SW 1271 (cell line): ENCODE results near the gene MSI2.

Experiments used
- DNase-seq, 2 experiments: peaks; one replicate each; lab custom pipeline; 2025; lab: John Stamatoyannopoulos, UW

Gene MSI2

GRCh38 chr17:57316361-57316760 is 60.0 kb downstream of the MSI2 start:
- DNase-seq = no peak

- no peak for DNase-seq
Measured at GRCh38 chr17:57317079-57317478, 60.8 kb downstream of the MSI2 start.

GRCh38 chr17:57318913-57319312 is 62.6 kb downstream of the MSI2 start:
- DNase-seq = no peak

- no peak for DNase-seq
Measured at GRCh38 chr17:57319806-57320205, 63.5 kb downstream of the MSI2 start.

GRCh38 chr17:57323391-57323790 is 67.1 kb downstream of the MSI2 start:
- no peak for DNase-seq

- no peak for DNase-seq
Measured at GRCh38 chr17:57324060-57324459, 67.7 kb downstream of the MSI2 start.

GRCh38 chr17:57324631-57325030 is 68.3 kb downstream of the MSI2 start:
- no peak for DNase-seq

- no peak for DNase-seq
Measured at GRCh38 chr17:57326336-57326735, 70.0 kb downstream of the MSI2 start.

GRCh38 chr17:57326764-57327163 is 70.4 kb downstream of the MSI2 start:
- DNase-seq = no peak

- no peak for DNase-seq
Measured at GRCh38 chr17:57327176-57327970, 71.0 kb downstream of the MSI2 start.

- DNase-seq = no peak
Measured at GRCh38 chr17:57328109-57328882, 72.0 kb downstream of the MSI2 start.

- no peak for DNase-seq
Measured at GRCh38 chr17:57329380-57330214, 73.3 kb downstream of the MSI2 start.

GRCh38 chr17:57330587-57330986 is 74.3 kb downstream of the MSI2 start:
- DNase-seq = no peak

- DNase-seq = no peak
Measured at GRCh38 chr17:57331423-57331822, 75.1 kb downstream of the MSI2 start.

- no peak for DNase-seq
Measured at GRCh38 chr17:57332501-57332900, 76.2 kb downstream of the MSI2 start.

GRCh38 chr17:57335195-57335792 is 79.0 kb downstream of the MSI2 start:
- no peak for DNase-seq

GRCh38 chr17:57337390-57337789 is 81.1 kb downstream of the MSI2 start:
- DNase-seq = no peak

- DNase-seq = no peak
Measured at GRCh38 chr17:57338257-57338914, 82.1 kb downstream of the MSI2 start.

- no peak for DNase-seq
Measured at GRCh38 chr17:57340160-57340981, 84.0 kb downstream of the MSI2 start.
